Measurements from ENCODE around the gene TCAIM. TPM values are rescaled to one million over a fixed set of nuclear protein-coding genes. Genes with fewer than 3 reads are reported as not detected.

Gene TCAIM
- total and polyA plus RNA-seq, 2 of the 4 experiments (the other 2 are of a cell fraction), result 11.0 to 21.5 TPM

- Histone ChIP-seq H3K23ac (ENCODE audit: low read depth, low read length) (no peak overlapping the region), H4K8ac (ENCODE audit: low read depth in 2 of 2, low read length in 2 of 2) (no peak overlapping the region), H4K5ac (ENCODE audit: low read depth, low read length) (no peak overlapping the region), H3K4me2 (ENCODE audit: low read depth, low read length) (no peak overlapping the region), H3K9me3 (ENCODE audit: control insufficient read depth, insufficient read depth, low read length) (no peaks in the 10 kb centered on the region), H2AK9ac (replicated peaks; ENCODE audit: low read depth, low read length, poor library complexity) (no peak overlapping the region), H2BK5ac (ENCODE audit: low read depth, low read length, poor library complexity, severe bottlenecking) (no peak overlapping the region), H3K18ac (ENCODE audit: low read depth, low read length) (no peak overlapping the region), H4K91ac (ENCODE audit: insufficient read depth, low read depth, low read length) (no peak overlapping the region), H2AFZ (replicated peaks; ENCODE audit: low read length, poor library complexity) (no peak overlapping the region), H3K4me3 (ENCODE audit: insufficient read depth, low read depth, low read length) (no peak overlapping the region), H2BK120ac (ENCODE audit: low read depth, low read length) (no peak overlapping the region), H3K9ac (ENCODE audit: low read depth, low read length) (no peak overlapping the region), H3K27ac (ENCODE audit: insufficient read depth, low read length) (no peak overlapping the region), H3K56ac (ENCODE audit: extremely low read depth, insufficient read depth, low read length) (no peak overlapping the region), H4K20me1 (ENCODE audit: insufficient read depth, low read length) (no peaks in the 10 kb centered on the region), H2BK20ac (ENCODE audit: low read depth, low read length) (no peak overlapping the region), H3K36me3 (ENCODE audit: control insufficient read depth, insufficient read depth, low read length) (no peaks in the 10 kb centered on the region), H3K14ac (replicated peaks; ENCODE audit: low read depth, low read length) (no peak overlapping the region), H2BK15ac (ENCODE audit: low read depth, low read length) (no peak overlapping the region), H3K27me3 (ENCODE audit: control insufficient read depth, insufficient read depth, low read length) (peaks cover 4% of the 10 kb centered on the region; the same call in 1 of the 2 replicates), H2AK5ac (ENCODE audit: low read depth, low read length) (no peak overlapping the region), H3K79me1 (ENCODE audit: low read depth in 1 of 2, low read length in 2 of 2) (no peaks in the 10 kb centered on the region), H3K4ac (ENCODE audit: low read depth, low read length) (no peak overlapping the region), H3K9me1 (ENCODE audit: insufficient read depth, low read length) (no peaks in the 10 kb centered on the region), H3K4me1 (ENCODE audit: control insufficient read depth, insufficient read depth, low read length) (no peaks in the 10 kb centered on the region)
- in situ Hi-C loops (cut with MboI; ENCODE audit: low sequenced_read_pairs), result no loop called here
- BruUV-seq (replicated peaks), result no TSS peak
- DNase-seq (no peak), ATAC-seq (ENCODE audit: low read depth) (no peak)
- CTCF ChIA-PET, result interaction anchor here (0.7 kb wide), 1 partner anchor 12 kb away, joined by 3 read pairs; no protein-coding TSS in a partner anchor
- dilution Hi-C loops (cut with HindIII; ENCODE audit: low sequenced_read_pairs, unreplicated experiment), result no loop called here
- 74% methylated on average over 3 of the region's 7 CpGs; no CpG with 5 or more reads in 1 of the 2 experiments for WGBS, 2 experiments (ENCODE audit: extremely low coverage in 2 of 2, insufficient read length in 1 of 2)
- POLR2A ChIA-PET (ENCODE audit: unreplicated experiment), result no interaction called here
- intact Hi-C loops (cut with micrococcal nuclease), result no loop called here
- no peak for TF ChIP-seq MAZ (IDR thresholded peaks at IDR 0.05; ENCODE audit: borderline replicate concordance, low read depth, low read length)
- no peak for TF ChIP-seq USF2 (IDR thresholded peaks at IDR 0.05; ENCODE audit: low read depth, low read length)
- TF ChIP-seq POLR2A (IDR thresholded peaks at IDR 0.05; ENCODE audit: low read depth, low read length), result no peak
- TF ChIP-seq RFX5 (IDR thresholded peaks at IDR 0.05; ENCODE audit: low read depth, low read length), result no peak
- no peak for TF ChIP-seq CHD1 (IDR thresholded peaks at IDR 0.05; ENCODE audit: low read depth, low read length)
- TF ChIP-seq CEBPB (IDR thresholded peaks at IDR 0.05; ENCODE audit: low read depth, low read length), result no peak
These were observed 90.3 kb downstream of the TCAIM start for GRCh38 chr3:44428910-44429309.
